GM12873 (cell line): ENCODE data around the gene ARMC8.

Experiments
- TF ChIP-seq, protein P1 (sequence below): IDR thresholded peaks from 2 replicates; pipeline ENCODE4 v1.5.1; 2012; ENCODE audit warnings: low read depth, mild to moderate bottlenecking, moderate library complexity, low read length, control low read depth; ENCODE audit not compliant: insufficient read depth; ENCODE audit errors: missing control alignments

The ARMC8 gene

DNA sequence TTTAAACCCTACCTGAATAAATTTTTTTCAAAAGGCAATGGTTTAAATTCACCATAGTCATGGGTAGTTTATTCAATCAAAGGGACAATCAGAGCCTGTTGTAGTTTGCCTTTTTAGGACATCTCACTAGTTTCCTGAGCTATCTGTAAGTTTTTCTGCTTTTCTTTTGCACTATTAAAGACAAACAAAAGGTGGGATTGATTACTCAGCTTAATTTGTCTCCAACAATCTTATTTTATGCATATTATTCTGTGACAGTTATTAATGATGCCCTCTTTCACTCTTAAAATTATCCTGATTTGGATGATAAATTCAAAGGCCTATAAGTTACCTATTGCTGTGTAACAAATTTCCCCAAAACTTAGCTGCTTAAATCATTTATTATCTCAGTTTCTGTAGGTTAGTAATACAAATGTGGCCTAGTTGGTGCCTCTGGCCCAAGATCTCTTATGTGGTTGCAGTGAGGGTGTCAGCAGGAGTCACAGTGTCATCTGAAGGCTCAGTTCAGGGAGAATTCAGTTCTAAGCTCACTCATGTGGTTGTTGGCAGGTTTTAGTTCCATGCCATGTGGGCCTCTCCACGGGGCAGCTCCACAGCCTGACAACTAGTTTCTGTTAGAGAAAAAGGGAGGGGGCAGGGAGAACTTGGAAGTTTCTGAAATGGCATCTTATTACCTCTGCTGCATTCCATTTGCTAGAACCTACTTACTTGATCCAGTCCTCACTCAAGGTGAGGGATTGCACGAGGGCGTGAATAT lies 16.0 kb downstream of the ARMC8 start:
- TF ChIP-seq, protein P1, sequence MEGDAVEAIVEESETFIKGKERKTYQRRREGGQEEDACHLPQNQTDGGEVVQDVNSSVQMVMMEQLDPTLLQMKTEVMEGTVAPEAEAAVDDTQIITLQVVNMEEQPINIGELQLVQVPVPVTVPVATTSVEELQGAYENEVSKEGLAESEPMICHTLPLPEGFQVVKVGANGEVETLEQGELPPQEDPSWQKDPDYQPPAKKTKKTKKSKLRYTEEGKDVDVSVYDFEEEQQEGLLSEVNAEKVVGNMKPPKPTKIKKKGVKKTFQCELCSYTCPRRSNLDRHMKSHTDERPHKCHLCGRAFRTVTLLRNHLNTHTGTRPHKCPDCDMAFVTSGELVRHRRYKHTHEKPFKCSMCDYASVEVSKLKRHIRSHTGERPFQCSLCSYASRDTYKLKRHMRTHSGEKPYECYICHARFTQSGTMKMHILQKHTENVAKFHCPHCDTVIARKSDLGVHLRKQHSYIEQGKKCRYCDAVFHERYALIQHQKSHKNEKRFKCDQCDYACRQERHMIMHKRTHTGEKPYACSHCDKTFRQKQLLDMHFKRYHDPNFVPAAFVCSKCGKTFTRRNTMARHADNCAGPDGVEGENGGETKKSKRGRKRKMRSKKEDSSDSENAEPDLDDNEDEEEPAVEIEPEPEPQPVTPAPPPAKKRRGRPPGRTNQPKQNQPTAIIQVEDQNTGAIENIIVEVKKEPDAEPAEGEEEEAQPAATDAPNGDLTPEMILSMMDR, result no peak

DNA sequence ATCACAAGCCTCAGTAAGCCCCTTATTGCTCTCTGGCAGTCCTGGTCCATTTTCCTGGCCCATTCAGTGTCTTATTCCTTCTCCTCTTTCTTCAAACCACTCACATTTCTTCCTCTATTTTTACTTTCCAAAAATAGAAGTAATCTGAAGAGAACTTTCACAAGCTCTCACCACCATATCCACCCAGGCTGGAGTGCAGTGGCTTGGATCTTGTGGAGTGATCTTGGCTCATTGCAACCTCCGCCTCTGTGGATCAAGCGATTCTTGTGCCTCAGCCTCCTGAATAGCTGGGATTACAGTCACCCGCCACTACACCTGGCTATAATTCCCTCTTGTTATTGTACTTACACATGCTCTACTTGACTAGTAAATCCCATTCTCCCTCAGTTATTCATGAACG lies 16.8 kb downstream of the ARMC8 start:
- TF ChIP-seq, protein P1, result no peak

DNA sequence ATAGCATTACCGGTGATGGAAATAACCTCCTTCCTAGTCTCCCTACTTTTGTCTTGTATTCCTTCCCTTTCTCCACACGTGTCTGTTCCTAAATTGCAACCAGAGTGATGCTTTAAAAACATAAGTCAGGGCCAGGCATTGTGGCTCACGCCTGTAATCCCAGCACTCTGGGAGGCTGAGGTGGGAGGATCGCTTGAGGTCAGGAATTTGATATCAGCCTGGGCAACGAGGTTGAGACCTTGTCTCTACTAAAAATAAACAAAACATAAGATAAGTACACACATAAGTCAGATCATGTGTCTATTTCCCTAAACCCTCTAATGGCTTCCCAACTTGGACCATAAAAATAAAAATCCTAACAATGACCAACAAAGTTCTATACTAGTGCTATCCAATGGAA lies 18.4 kb downstream of the ARMC8 start:
- TF ChIP-seq, protein P1, result no peak

DNA sequence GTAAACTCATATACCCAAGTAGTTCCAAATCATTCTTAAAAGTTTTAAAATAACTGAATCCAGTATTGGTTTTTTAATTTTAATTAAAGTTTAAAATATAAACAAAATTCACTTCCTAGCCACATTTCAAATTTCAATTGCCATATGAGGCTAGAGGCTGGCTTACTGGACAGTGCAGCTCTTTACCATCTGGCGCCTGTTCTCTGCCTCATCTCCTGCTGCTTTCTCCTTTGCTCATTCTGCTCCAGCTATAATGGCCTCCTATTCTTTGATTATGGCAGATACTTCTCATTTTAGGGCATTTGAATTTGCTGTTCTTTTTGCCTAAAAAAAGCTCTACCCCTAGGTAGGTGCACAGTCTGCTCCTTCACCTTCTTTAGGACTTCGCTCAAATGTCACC lies 19.1 kb downstream of the ARMC8 start:
- TF ChIP-seq, protein P1, result no peak

DNA sequence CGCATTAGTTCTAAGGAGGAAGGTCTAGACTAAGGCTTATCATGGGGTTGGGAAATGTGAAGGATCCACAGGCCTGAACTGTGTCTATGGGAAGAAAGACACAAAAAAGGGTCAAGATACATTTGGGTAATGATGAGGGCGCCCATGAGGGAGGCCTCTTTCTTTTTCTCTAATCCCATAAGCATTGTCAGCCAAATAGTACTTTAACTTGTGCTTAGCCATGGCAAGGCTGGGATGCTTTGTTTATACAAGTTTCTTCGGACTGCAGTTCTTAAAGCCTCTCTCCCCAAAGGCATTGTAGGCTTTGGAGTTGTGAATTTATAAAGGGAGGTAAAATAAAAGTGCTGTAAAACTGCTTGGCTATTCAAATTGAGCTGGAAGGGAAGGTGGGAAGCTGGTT lies 23.4 kb downstream of the ARMC8 start:
- TF ChIP-seq, protein P1, result no peak

DNA sequence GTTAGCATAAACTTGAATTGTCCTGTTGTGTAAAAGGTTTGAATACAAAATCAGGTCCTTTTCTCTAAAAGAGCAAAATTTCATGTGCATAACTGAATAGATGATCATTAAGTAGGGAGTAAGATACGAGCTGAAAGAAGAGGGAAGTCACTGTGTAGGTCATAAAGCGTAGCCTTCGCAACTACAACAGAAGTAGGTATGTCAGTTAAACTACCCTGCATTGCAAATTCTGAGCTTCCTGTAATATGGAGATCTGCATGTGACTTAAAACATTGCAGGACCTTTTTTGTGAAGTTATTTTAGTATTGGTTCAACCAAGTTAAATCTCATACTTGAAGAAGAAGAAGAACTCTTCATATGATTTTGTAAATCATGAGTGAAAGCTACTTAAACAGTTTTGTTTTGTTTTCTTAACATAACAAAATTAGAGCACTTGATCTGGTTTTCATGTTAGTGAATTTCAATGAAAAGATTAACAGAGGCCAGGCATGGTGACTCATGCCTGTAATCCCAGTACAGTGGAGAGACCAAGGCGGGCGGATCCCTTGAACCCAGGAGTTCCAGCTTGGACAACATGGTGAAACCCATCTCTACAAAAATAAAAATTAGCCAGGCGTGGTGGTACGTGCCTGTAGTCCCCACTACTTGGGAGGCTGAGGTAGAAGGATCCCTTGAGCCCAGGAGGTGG lies 26.4 kb downstream of the ARMC8 start:
- TF ChIP-seq, protein P1, result no peak

DNA sequence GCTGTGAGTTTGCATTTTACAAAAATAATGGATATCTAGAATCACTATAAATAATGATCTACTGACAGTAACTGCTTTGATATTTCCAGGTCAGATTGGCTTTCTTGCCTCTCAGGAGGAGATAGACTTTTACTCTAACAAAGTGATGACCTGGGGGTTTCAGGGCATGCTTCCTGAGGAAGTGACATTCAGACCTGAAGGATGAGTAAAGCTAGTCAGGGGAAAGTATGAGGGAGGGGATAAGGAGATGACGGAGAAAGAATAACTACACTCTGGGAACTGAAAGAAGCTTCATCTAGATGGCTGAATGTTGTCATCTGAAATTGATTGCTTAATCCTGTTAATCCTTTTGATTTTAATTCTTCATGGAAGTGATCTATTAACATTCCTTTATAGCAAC lies 32.2 kb downstream of the ARMC8 start:
- TF ChIP-seq, protein P1, result no peak
